Smooth muscle cell (in vitro differentiated cells): ENCODE measurements around the gene PROX2. TPM values are rescaled to one million over a fixed set of nuclear protein-coding genes. Genes with fewer than 3 reads are reported as not detected.

Experiments used
- DNase-seq: peaks from one replicate; lab custom pipeline; 2025; ENCODE audit not compliant: unreplicated experiment; lab: John Stamatoyannopoulos, UW
- H2AFZ ChIP-seq: fragments of 200-600 bp; sonication (generic); 2 replicates; pipeline ENCODE4 v1.6.0; 2016; ENCODE audit warnings: antibody characterized with exemption, low read depth, mild to moderate bottlenecking
- H3F3A ChIP-seq: fragments of 200-600 bp; sonication (generic); 2 replicates; pipeline ENCODE4 v1.6.0; 2017; ENCODE audit warnings: antibody characterized with exemption, low read depth
- H3K27ac ChIP-seq: fragments of 200-600 bp; sonication (generic); 2 replicates; pipeline ENCODE4 v1.5.1; 2016; ENCODE audit warnings: low read depth, mild to moderate bottlenecking
- H3K27me3 ChIP-seq: fragments of 200-600 bp; sonication (generic); 2 replicates; pipeline ENCODE4 v1.6.1; 2016; ENCODE audit warnings: low read depth, mild to moderate bottlenecking
- H3K36me3 ChIP-seq: fragments of 200-600 bp; sonication (generic); 2 replicates; pipeline ENCODE4 v1.5.1; 2016; ENCODE audit warnings: low read depth
- H3K4me1 ChIP-seq: fragments of 200-600 bp; sonication (generic); 2 replicates; pipeline ENCODE4 v1.5.1; 2016; ENCODE audit warnings: low read depth
- H3K4me2 ChIP-seq: fragments of 200-600 bp; sonication (generic); 2 replicates; pipeline ENCODE4 v1.6.0; 2016; ENCODE audit warnings: mild to moderate bottlenecking
- H3K4me3 ChIP-seq: fragments of 200-600 bp; sonication (generic); 2 replicates; pipeline ENCODE4 v1.5.1; 2016; ENCODE audit warnings: mild to moderate bottlenecking
- H3K79me2 ChIP-seq: fragments of 200-600 bp; sonication (generic); 2 replicates; pipeline ENCODE4 v1.6.0; 2016; ENCODE audit warnings: low read depth, mild to moderate bottlenecking
- H3K9ac ChIP-seq: fragments of 200-600 bp; sonication (generic); 2 replicates; pipeline ENCODE4 v1.6.0; 2016; ENCODE audit warnings: low read depth
- H3K9me3 ChIP-seq: fragments of 200-600 bp; sonication (generic); replicated peaks from 2 replicates; pipeline ENCODE4 v1.5.1; 2016; ENCODE audit warnings: low read depth
- H4K20me1 ChIP-seq: fragments of 200-600 bp; sonication (generic); 2 replicates; pipeline ENCODE4 v1.6.0; 2016; ENCODE audit warnings: low read depth
- whole genome bisulfite sequencing: methylation state at CpG from one replicate; pipeline ENCODE4 v1.1.7; 2016; ENCODE audit warnings: low lambda C conversion rate; 5-methylcytosine and 5-hydroxymethylcytosine counted together
- polyA plus RNA-seq: library from polyadenylated mRNA; unstranded; fragments of >200 nt; fragmentation: Nextera tagmentation; extraction: Ambion mirVana; gene quantifications from 2 replicates; pipeline ENCODE4 v1.2.1, GENCODE V29; 2016
- total RNA-seq: library from RNA; depleted of rRNA; stranded (reverse); fragments of >200 nt; gene quantifications from 2 replicates; pipeline ENCODE4 v1.2.3, GENCODE V29; 2014
- TF ChIP-seq, protein P1 (sequence below): fragments of 200-600 bp; sonication (generic); IDR thresholded peaks from 2 replicates; pipeline ENCODE4 v1.5.1; 2017; ENCODE audit warnings: borderline replicate concordance, mild to moderate bottlenecking, antibody characterized with exemption; ENCODE audit not compliant: insufficient read depth, poor library complexity, severe bottlenecking

PROX2 gene
- total and polyA plus RNA-seq, 2 experiments from 2014 or later = 0.08 TPM; not detected in 1

DNA sequence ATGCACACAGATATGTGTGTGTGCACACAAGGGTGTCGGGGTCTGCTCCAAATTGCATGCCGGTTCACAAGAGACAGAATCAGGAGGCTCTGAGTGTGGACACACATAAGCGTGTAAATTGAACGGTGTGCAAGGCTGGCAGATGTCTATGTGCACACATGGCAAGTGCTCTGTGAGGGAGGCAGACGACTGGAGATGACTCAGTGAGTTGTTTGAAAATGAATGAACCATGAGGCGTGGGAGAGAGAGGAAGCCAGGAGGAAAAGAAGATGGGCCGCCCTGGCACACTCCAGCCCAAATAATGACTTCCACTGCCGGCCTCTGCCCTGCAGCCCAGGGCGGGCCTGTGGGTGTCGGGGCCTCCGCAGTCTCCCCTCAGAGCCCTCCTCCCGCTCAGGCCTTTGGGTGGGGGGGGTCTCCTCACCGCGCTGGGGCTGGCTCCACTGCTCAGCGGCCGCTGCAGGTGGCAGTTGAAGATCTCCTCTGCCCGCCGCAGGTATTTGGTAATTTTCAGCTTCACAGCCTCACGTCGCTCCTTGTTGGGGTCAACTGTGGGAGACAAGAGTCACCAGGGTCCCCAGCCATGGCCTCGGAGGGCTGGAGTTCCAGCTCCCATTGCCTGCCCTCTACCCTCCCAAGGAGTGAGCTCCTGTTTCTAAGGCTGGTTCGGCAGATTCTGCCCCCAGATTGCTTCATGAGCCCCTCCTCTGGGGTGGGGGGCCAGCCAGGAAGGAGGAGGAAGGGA, 43.6 kb upstream of the PROX2 start:
- H4K20me1 ChIP-seq = no peaks in the 10 kb centered on the region
- 85% methylated on average over 18 of the region's 22 CpGs for WGBS

DNA sequence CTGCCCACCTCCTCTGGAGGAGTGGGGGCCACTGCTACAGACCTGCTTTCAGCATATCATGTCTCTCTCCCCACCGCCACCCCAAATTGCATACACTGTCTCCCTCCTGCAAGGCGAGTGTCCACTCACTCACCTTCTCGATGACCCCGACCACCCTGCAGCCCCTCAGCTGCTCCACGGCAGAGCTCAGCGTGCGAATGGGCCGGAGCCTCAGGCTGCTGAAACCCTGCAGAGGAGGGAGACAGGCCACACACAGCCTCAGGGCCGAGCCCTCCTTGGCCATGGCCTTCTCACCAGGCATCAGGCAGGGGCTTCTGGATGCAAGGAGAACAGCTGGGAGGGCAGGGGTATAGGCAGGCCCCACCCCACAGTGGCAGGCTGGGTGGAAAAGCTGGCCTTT, 42.4 kb upstream of the PROX2 start:
- Histone ChIP-seq H3K4me1 (no peaks in the 10 kb centered on the region), H3K27me3 (peaks cover 7% of the 10 kb centered on the region), H3K4me3 (no peak overlapping the region), H3K27ac (no peak overlapping the region), H3F3A (no peaks in the 10 kb centered on the region), H2AFZ (no peak overlapping the region), H3K9ac (no peak overlapping the region), H3K9me3 (no peaks in the 10 kb centered on the region), H3K4me2 (no peak overlapping the region), H3K36me3 (no peaks in the 10 kb centered on the region), H3K79me2 (no peaks in the 10 kb centered on the region), H4K20me1 (no peaks in the 10 kb centered on the region)
- 96% methylated on average over 9 of the region's 9 CpGs for WGBS
- TF ChIP-seq, protein P1, sequence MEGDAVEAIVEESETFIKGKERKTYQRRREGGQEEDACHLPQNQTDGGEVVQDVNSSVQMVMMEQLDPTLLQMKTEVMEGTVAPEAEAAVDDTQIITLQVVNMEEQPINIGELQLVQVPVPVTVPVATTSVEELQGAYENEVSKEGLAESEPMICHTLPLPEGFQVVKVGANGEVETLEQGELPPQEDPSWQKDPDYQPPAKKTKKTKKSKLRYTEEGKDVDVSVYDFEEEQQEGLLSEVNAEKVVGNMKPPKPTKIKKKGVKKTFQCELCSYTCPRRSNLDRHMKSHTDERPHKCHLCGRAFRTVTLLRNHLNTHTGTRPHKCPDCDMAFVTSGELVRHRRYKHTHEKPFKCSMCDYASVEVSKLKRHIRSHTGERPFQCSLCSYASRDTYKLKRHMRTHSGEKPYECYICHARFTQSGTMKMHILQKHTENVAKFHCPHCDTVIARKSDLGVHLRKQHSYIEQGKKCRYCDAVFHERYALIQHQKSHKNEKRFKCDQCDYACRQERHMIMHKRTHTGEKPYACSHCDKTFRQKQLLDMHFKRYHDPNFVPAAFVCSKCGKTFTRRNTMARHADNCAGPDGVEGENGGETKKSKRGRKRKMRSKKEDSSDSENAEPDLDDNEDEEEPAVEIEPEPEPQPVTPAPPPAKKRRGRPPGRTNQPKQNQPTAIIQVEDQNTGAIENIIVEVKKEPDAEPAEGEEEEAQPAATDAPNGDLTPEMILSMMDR = no peak
- no peak for DNase-seq

More for the DNA sequence above, 43.6 kb upstream of the PROX2 start:
- H3F3A ChIP-seq = no peaks in the 10 kb centered on the region
- no peaks in the 10 kb centered on the region for H3K36me3 ChIP-seq
- no peaks in the 10 kb centered on the region for H3K79me2 ChIP-seq
- TF ChIP-seq, protein P1 = no peak
- no peak overlapping the region for H3K4me3 ChIP-seq
- H3K27me3 ChIP-seq = peaks cover 11% of the 10 kb centered on the region
- no peak overlapping the region for H3K27ac ChIP-seq
- DNase-seq = no peak
- no peak overlapping the region for H3K4me2 ChIP-seq
- H3K9ac ChIP-seq = no peak overlapping the region
- no peaks in the 10 kb centered on the region for H3K9me3 ChIP-seq
- H3K4me1 ChIP-seq = no peaks in the 10 kb centered on the region
- no peak overlapping the region for H2AFZ ChIP-seq

DNA sequence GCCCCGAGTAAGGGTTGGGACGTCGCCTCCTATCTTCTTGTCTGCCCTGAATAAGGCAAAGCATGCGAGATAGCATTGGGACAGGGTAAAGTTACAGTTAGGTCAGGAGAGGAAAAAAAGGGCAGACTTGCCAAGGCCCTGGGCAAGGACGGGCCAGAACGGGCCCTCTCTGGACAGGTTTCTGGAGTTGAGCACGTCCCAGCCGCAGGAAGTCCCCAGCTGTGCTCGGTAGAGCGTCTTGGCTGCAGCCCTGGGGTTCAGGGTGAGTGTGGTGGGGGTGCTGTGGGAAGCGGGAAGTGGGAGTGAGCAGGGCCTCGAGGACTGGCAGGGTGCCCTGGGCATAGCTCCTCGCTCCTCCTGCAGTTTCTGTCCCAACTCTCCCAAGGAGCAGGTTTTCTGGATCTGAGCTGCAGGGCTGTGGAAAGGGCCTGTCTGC, 41.7 kb upstream of the PROX2 start:
- H3K4me3 ChIP-seq = no peak overlapping the region
- TF ChIP-seq, protein P1 = no peak
- H3K36me3 ChIP-seq = no peaks in the 10 kb centered on the region
- no peak overlapping the region for H3K9ac ChIP-seq
- H3K4me2 ChIP-seq = no peak overlapping the region
- H3K79me2 ChIP-seq = no peaks in the 10 kb centered on the region
- H3K9me3 ChIP-seq = no peaks in the 10 kb centered on the region
- no peak overlapping the region for H2AFZ ChIP-seq
- H3F3A ChIP-seq = no peaks in the 10 kb centered on the region
- H3K27ac ChIP-seq = no peak overlapping the region
- H3K27me3 ChIP-seq = peaks cover 3% of the 10 kb centered on the region
- H4K20me1 ChIP-seq = no peaks in the 10 kb centered on the region
- no peak for DNase-seq
- 93% methylated on average over 13 of the region's 13 CpGs for WGBS
- H3K4me1 ChIP-seq = no peaks in the 10 kb centered on the region

DNA sequence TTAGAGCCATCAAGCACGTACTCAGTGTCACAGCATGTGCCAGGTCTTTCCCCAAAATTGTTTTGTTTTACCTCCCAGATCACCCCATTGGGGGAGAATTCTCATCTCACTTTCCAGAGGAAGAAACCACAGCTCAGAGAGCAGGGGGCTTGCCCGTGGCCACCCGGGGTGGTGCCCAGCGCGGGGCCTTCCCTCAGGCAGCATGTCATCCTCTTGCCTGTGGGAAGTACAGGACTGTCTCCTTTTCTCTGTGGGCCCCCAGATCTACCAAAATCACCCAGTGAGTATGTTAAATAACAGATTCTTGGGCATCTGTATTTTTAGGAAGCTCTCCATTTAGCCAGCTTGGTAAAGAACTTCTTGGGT, 41.2 kb upstream of the PROX2 start:
- Histone ChIP-seq H3K4me1 (no peaks in the 10 kb centered on the region), H3K9ac (no peak overlapping the region), H3K4me3 (no peak overlapping the region), H3K36me3 (no peaks in the 10 kb centered on the region), H3K79me2 (no peaks in the 10 kb centered on the region), H4K20me1 (no peaks in the 10 kb centered on the region), H3K4me2 (no peak overlapping the region), H2AFZ (no peak overlapping the region), H3K27me3 (no peaks in the 10 kb centered on the region), H3K9me3 (no peaks in the 10 kb centered on the region), H3K27ac (no peak overlapping the region), H3F3A (no peaks in the 10 kb centered on the region)
- no peak for DNase-seq
- WGBS = 97% methylated on average over 5 of the region's 5 CpGs
- TF ChIP-seq, protein P1 = no peak
